Ovary (tissue), 3 donors: ENCODE data around the gene TTC39A.

Source experiments
- EP300 ChIP-seq: sonication (generic); formaldehyde crosslinking; IDR thresholded peaks from one replicate; pipeline ENCODE4 v1.6.1; 2017; ENCODE audit warnings: antibody characterized with exemption
- POLR2A ChIP-seq: fragments of 450-650 bp; IDR thresholded peaks from one replicate; pipeline ENCODE4 v1.6.1; 2017; ENCODE audit warnings: antibody characterized with exemption, mild to moderate bottlenecking, moderate library complexity
- TF ChIP-seq, protein P1 (sequence below), 3 donors: fragments of 450-650 bp in 2 of 3; fragments of 200-600 bp in 1 of 3; IDR thresholded peaks; one replicate each; pipeline versions ENCODE4 v1.5.1 to v1.8.0; 2016 to 2022; ENCODE audit warnings: antibody characterized with exemption in 3 of 3, mild to moderate bottlenecking in 1 of 3
- donor health status: DM: no; HTN: no; CAD: no.

DNA sequence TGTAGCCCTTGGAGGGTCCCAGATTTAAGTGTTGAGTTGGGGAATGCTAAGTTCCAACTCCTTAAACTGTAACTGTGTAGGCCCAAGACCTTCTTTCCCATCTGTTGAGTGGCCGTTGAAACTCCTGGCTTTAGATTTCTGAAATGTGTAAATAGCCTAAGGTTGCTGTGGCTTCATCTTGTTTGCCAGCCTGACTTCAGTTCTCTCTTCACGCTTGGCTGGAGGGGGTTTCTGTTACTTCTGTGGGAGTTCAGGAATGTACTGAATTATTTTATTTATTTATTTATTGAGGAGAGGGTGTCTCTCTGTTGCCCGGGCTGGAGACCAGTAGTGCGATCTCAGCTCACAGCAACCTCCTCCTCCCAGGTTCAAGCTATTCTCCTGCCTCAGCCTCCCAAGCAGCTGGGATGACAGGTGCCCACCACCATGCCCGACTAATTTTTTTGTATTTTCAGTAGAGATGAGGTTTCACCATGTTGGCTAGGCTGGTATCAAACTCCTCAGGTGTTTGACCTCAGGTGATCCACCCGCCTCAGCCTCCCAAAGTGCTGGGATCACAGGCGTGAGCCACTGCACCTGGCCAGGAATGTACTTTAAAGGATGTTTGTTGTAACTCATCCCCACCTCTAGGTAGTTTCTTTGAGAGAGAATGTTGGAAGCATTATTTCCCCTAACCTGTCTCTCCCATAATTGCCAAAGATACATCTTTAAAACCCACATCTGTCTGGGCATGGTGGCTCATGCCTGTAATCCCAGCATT lies 5.9 kb downstream of the TTC39A start:
- TF ChIP-seq, protein P1, sequence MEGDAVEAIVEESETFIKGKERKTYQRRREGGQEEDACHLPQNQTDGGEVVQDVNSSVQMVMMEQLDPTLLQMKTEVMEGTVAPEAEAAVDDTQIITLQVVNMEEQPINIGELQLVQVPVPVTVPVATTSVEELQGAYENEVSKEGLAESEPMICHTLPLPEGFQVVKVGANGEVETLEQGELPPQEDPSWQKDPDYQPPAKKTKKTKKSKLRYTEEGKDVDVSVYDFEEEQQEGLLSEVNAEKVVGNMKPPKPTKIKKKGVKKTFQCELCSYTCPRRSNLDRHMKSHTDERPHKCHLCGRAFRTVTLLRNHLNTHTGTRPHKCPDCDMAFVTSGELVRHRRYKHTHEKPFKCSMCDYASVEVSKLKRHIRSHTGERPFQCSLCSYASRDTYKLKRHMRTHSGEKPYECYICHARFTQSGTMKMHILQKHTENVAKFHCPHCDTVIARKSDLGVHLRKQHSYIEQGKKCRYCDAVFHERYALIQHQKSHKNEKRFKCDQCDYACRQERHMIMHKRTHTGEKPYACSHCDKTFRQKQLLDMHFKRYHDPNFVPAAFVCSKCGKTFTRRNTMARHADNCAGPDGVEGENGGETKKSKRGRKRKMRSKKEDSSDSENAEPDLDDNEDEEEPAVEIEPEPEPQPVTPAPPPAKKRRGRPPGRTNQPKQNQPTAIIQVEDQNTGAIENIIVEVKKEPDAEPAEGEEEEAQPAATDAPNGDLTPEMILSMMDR (IDR thresholded peaks at IDR 0.05) = no peak
- TF ChIP-seq POLR2A (no peak), EP300 (no peak)
